H1 (cell line): ENCODE measurements around the gene WDR33.

Experiments used
- CEBPB ChIP-seq: IDR thresholded peaks from 2 replicates; pipeline ENCODE4 v1.6.1; 2012; ENCODE audit warnings: low read depth, low read length
- CHD2 ChIP-seq: IDR thresholded peaks from 2 replicates; pipeline ENCODE4 v1.6.1; 2012; ENCODE audit warnings: low read length, improper control_type of control experiment
- EZH2 ChIP-seq: fragments of 200-600 bp; sonication (generic); IDR thresholded peaks from 2 replicates; pipeline ENCODE4 v1.7.1; 2012; ENCODE audit warnings: low read depth, mild to moderate bottlenecking, moderate library complexity, low read length, inconsistent platforms; ENCODE audit not compliant: severe bottlenecking
- JUND ChIP-seq: IDR thresholded peaks from 2 replicates; pipeline ENCODE4 v1.6.1; 2011; ENCODE audit warnings: mild to moderate bottlenecking, improper control_type of control experiment, low read length
- POLR2AphosphoS5 ChIP-seq: IDR thresholded peaks from 2 replicates; pipeline ENCODE4 v1.6.1; 2011; ENCODE audit warnings: low read depth, low read length
- RFX5 ChIP-seq: IDR thresholded peaks from 2 replicates; pipeline ENCODE4 v1.6.1; 2011; ENCODE audit warnings: low read depth, low read length, improper control_type of control experiment, borderline replicate concordance
- SIX5 ChIP-seq: IDR thresholded peaks from 2 replicates; pipeline ENCODE4 v1.6.1; 2011; ENCODE audit warnings: mild to moderate bottlenecking, low read depth, low read length
- SRF ChIP-seq: IDR thresholded peaks from 2 replicates; pipeline ENCODE4 v1.6.1; 2011; ENCODE audit warnings: mild to moderate bottlenecking, low read depth, low read length, moderate library complexity
- TAF1 ChIP-seq: IDR thresholded peaks from 2 replicates; pipeline ENCODE4 v1.6.1; 2011; ENCODE audit warnings: mild to moderate bottlenecking, low read depth, low read length
- ZNF274 ChIP-seq: IDR thresholded peaks from 2 replicates; pipeline ENCODE4 v1.7.0; 2012; ENCODE audit warnings: low read length, borderline replicate concordance; ENCODE audit errors: extremely low read depth
- TF ChIP-seq, protein P1 (sequence below), 3 experiments: IDR thresholded peaks; 1 replicate in 2 of 3; 2 replicates in 1 of 3; pipeline versions ENCODE4 v1.5.1 to v1.6.1; 2011; ENCODE audit warnings: low read length in 3 of 3, mild to moderate bottlenecking in 3 of 3, inconsistent platforms in 2 of 3, low read depth in 1 of 3, moderate library complexity in 1 of 3; ENCODE audit not compliant: insufficient read depth in 1 of 3; ENCODE audit errors: control extremely low read depth in 1 of 3
- TF ChIP-seq, protein P2 (sequence below): IDR thresholded peaks from 2 replicates; pipeline ENCODE4 v1.6.1; 2012; ENCODE audit warnings: inconsistent platforms
- TF ChIP-seq, protein P3 (sequence below): IDR thresholded peaks from 2 replicates; pipeline ENCODE4 v1.6.1; 2012; ENCODE audit warnings: low read length, inconsistent platforms

DNA sequence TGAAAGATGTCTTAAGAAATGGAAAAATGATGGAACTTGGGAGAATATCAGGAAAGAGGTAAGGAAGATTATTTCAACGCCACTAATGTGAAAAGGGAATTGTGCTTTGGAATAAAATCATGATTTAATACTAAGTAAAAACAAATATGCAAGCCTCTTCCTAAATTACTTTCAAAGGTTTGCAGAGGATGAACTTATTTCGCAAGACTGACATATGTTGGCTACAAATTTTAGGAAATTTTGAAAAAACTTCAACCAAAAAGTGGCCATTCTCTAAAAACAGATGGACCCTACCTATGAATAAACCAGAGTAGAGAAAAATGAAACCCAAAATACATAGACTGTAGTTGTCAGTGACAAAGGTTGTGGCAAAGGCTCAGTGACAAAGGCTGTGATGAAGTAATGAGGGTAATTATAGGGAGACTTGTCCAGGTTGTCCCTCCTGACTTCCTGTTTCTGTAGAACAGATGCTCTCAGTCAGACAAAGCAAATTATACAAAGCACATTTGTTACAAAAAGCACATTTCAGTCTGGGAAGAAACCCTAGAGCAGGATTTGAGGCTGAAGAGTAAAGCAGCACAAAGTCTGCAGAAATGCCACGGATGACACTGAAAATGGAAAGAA, 70.2 kb downstream of the WDR33 start:
- TF ChIP-seq, protein P1, sequence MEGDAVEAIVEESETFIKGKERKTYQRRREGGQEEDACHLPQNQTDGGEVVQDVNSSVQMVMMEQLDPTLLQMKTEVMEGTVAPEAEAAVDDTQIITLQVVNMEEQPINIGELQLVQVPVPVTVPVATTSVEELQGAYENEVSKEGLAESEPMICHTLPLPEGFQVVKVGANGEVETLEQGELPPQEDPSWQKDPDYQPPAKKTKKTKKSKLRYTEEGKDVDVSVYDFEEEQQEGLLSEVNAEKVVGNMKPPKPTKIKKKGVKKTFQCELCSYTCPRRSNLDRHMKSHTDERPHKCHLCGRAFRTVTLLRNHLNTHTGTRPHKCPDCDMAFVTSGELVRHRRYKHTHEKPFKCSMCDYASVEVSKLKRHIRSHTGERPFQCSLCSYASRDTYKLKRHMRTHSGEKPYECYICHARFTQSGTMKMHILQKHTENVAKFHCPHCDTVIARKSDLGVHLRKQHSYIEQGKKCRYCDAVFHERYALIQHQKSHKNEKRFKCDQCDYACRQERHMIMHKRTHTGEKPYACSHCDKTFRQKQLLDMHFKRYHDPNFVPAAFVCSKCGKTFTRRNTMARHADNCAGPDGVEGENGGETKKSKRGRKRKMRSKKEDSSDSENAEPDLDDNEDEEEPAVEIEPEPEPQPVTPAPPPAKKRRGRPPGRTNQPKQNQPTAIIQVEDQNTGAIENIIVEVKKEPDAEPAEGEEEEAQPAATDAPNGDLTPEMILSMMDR (IDR thresholded peaks at IDR 0.05; ENCODE audit: control extremely low read depth in 1 of 3, insufficient read depth in 1 of 3, low read depth in 1 of 3, low read length in 3 of 3), result no peak
- no peak for TF ChIP-seq EZH2
- TF ChIP-seq TAF1, result no peak
- no peak for TF ChIP-seq SRF
- TF ChIP-seq, protein P2, sequence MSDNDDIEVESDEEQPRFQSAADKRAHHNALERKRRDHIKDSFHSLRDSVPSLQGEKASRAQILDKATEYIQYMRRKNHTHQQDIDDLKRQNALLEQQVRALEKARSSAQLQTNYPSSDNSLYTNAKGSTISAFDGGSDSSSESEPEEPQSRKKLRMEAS, result no peak
- TF ChIP-seq POLR2AphosphoS5, result no peak
- TF ChIP-seq RFX5, result no peak
- no peak for TF ChIP-seq ZNF274
- TF ChIP-seq, protein P3, sequence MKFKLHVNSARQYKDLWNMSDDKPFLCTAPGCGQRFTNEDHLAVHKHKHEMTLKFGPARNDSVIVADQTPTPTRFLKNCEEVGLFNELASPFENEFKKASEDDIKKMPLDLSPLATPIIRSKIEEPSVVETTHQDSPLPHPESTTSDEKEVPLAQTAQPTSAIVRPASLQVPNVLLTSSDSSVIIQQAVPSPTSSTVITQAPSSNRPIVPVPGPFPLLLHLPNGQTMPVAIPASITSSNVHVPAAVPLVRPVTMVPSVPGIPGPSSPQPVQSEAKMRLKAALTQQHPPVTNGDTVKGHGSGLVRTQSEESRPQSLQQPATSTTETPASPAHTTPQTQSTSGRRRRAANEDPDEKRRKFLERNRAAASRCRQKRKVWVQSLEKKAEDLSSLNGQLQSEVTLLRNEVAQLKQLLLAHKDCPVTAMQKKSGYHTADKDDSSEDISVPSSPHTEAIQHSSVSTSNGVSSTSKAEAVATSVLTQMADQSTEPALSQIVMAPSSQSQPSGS, result no peak
- no peak for TF ChIP-seq CEBPB
- TF ChIP-seq JUND, result no peak
- TF ChIP-seq CHD2, result no peak
- TF ChIP-seq SIX5, result no peak
